B cell (primary cell): Measurements from ENCODE around the gene SDK1.

Source experiments
- CTCF ChIP-seq: fragments of 200-600 bp; IDR thresholded peaks from one replicate; pipeline ENCODE4 v1.8.0; 2022; ENCODE audit warnings: antibody characterized with exemption, mild to moderate bottlenecking
- EZH2 ChIP-seq: IDR thresholded peaks from 2 replicates; pipeline ENCODE4 v1.6.1; 2012; ENCODE audit warnings: borderline replicate concordance, low read depth, mild to moderate bottlenecking, moderate library complexity, low read length; ENCODE audit not compliant: insufficient read depth, poor library complexity, severe bottlenecking

GRCh38 chr7:3787717-3788264 is 486.7 kb downstream of the SDK1 start:
- TF ChIP-seq EZH2 (no peak), CTCF (no peak)
